ENCODE data around the gene FBN1. TPM values are rescaled to one million over a fixed set of nuclear protein-coding genes. Genes with fewer than 3 reads are reported as not detected.

Gene FBN1
- total RNA-seq (2014; rRNA removed; shearing (Covaris generic)), result 3.9 and 5.5 TPM in 2 replicates

- peak; percentile 87 for DNase-seq
- peak within 1 kb of the TSS; percentile 71 for H3K4me3 ChIP-seq (ENCODE audit: insufficient read depth, low read depth, low read length)
- H3K27me3 ChIP-seq (ENCODE audit: control insufficient read depth, insufficient read depth, low read length), result peaks cover 34% of the 10 kb centered on the region
- no peaks in the 10 kb centered on the region for H3K36me3 ChIP-seq (replicated peaks; ENCODE audit: control insufficient read depth, insufficient read depth, low read length)
Observed at GRCh38 chr15:48645558-48646330, at the start of gene FBN1. FBN1 (minus strand) TSS chr15:48645709; CDS start chr15:48644769, 940 bp downstream.

- Histone ChIP-seq H3K27me3 (ENCODE audit: control insufficient read depth, insufficient read depth, low read length) (no peaks in the 10 kb centered on the region), H3K4me3 (ENCODE audit: insufficient read depth, low read depth, low read length) (no peak overlapping the region), H3K36me3 (replicated peaks; ENCODE audit: control insufficient read depth, insufficient read depth, low read length) (no peaks in the 10 kb centered on the region)
- no peak for DNase-seq
Observed at GRCh38 chr15:48693484-48693883, 48.0 kb upstream of the FBN1 start.

GRCh38 chr15:48688493-48688892 is 43.0 kb upstream of the FBN1 start:
- no peaks in the 10 kb centered on the region for H3K36me3 ChIP-seq (replicated peaks; ENCODE audit: control insufficient read depth, insufficient read depth, low read length)
- H3K27me3 ChIP-seq (ENCODE audit: control insufficient read depth, insufficient read depth, low read length), result no peaks in the 10 kb centered on the region
- H3K4me3 ChIP-seq (ENCODE audit: insufficient read depth, low read depth, low read length), result no peak overlapping the region
- DNase-seq, result no peak

- no peaks in the 10 kb centered on the region for H3K27me3 ChIP-seq (ENCODE audit: control insufficient read depth, insufficient read depth, low read length)
- H3K36me3 ChIP-seq (replicated peaks; ENCODE audit: control insufficient read depth, insufficient read depth, low read length), result no peaks in the 10 kb centered on the region
- no peak overlapping the region for H3K4me3 ChIP-seq (ENCODE audit: insufficient read depth, low read depth, low read length)
- no peak for DNase-seq
Observed at GRCh38 chr15:48683991-48684765, 38.7 kb upstream of the FBN1 start.

- H3K27me3 ChIP-seq (ENCODE audit: control insufficient read depth, insufficient read depth, low read length), result no peaks in the 10 kb centered on the region
- no peak for DNase-seq
- H3K4me3 ChIP-seq (ENCODE audit: insufficient read depth, low read depth, low read length), result no peak overlapping the region
- no peaks in the 10 kb centered on the region for H3K36me3 ChIP-seq (replicated peaks; ENCODE audit: control insufficient read depth, insufficient read depth, low read length)
Observed at GRCh38 chr15:48682942-48683651, 37.6 kb upstream of the FBN1 start.

- no peak overlapping the region for H3K4me3 ChIP-seq (ENCODE audit: insufficient read depth, low read depth, low read length)
- DNase-seq, result no peak
Observed at GRCh38 chr15:48681353-48681752, 35.8 kb upstream of the FBN1 start.

GRCh38 chr15:48680841-48681240 is 35.3 kb upstream of the FBN1 start:
- DNase-seq, result no peak

More at GRCh38 chr15:48681353-48681752, 35.8 kb upstream of the FBN1 start:
- H3K36me3 ChIP-seq (replicated peaks; ENCODE audit: control insufficient read depth, insufficient read depth, low read length), result no peaks in the 10 kb centered on the region
- no peaks in the 10 kb centered on the region for H3K27me3 ChIP-seq (ENCODE audit: control insufficient read depth, insufficient read depth, low read length)

GRCh38 chr15:48679952-48680351 is 34.4 kb upstream of the FBN1 start:
- Histone ChIP-seq H3K4me3 (ENCODE audit: insufficient read depth, low read depth, low read length) (no peak overlapping the region), H3K36me3 (replicated peaks; ENCODE audit: control insufficient read depth, insufficient read depth, low read length) (no peaks in the 10 kb centered on the region), H3K27me3 (ENCODE audit: control insufficient read depth, insufficient read depth, low read length) (no peaks in the 10 kb centered on the region)
- DNase-seq, result no peak

More at GRCh38 chr15:48680841-48681240, 35.3 kb upstream of the FBN1 start:
- H3K27me3 ChIP-seq (ENCODE audit: control insufficient read depth, insufficient read depth, low read length), result no peaks in the 10 kb centered on the region
- H3K4me3 ChIP-seq (ENCODE audit: insufficient read depth, low read depth, low read length), result no peak overlapping the region
- no peaks in the 10 kb centered on the region for H3K36me3 ChIP-seq (replicated peaks; ENCODE audit: control insufficient read depth, insufficient read depth, low read length)

GRCh38 chr15:48678851-48679250 is 33.3 kb upstream of the FBN1 start:
- Histone ChIP-seq H3K4me3 (ENCODE audit: insufficient read depth, low read depth, low read length) (no peak overlapping the region), H3K36me3 (replicated peaks; ENCODE audit: control insufficient read depth, insufficient read depth, low read length) (no peaks in the 10 kb centered on the region), H3K27me3 (ENCODE audit: control insufficient read depth, insufficient read depth, low read length) (no peaks in the 10 kb centered on the region)
- DNase-seq, result no peak

GRCh38 chr15:48677821-48678220 is 32.3 kb upstream of the FBN1 start:
- no peak for DNase-seq
- H3K27me3 ChIP-seq (ENCODE audit: control insufficient read depth, insufficient read depth, low read length), result no peaks in the 10 kb centered on the region
- H3K4me3 ChIP-seq (ENCODE audit: insufficient read depth, low read depth, low read length), result no peak overlapping the region
- no peaks in the 10 kb centered on the region for H3K36me3 ChIP-seq (replicated peaks; ENCODE audit: control insufficient read depth, insufficient read depth, low read length)

- Histone ChIP-seq H3K4me3 (ENCODE audit: insufficient read depth, low read depth, low read length) (no peak overlapping the region), H3K36me3 (replicated peaks; ENCODE audit: control insufficient read depth, insufficient read depth, low read length) (no peaks in the 10 kb centered on the region), H3K27me3 (ENCODE audit: control insufficient read depth, insufficient read depth, low read length) (no peaks in the 10 kb centered on the region)
- no peak for DNase-seq
Observed at GRCh38 chr15:48675436-48675835, 29.9 kb upstream of the FBN1 start.

GRCh38 chr15:48674876-48675275 is 29.4 kb upstream of the FBN1 start:
- DNase-seq, result no peak
- no peaks in the 10 kb centered on the region for H3K27me3 ChIP-seq (ENCODE audit: control insufficient read depth, insufficient read depth, low read length)
- H3K36me3 ChIP-seq (replicated peaks; ENCODE audit: control insufficient read depth, insufficient read depth, low read length), result no peaks in the 10 kb centered on the region
- H3K4me3 ChIP-seq (ENCODE audit: insufficient read depth, low read depth, low read length), result no peak overlapping the region

- Histone ChIP-seq H3K27me3 (ENCODE audit: control insufficient read depth, insufficient read depth, low read length) (no peaks in the 10 kb centered on the region), H3K4me3 (ENCODE audit: insufficient read depth, low read depth, low read length) (no peak overlapping the region), H3K36me3 (replicated peaks; ENCODE audit: control insufficient read depth, insufficient read depth, low read length) (no peaks in the 10 kb centered on the region)
- DNase-seq, result no peak
Observed at GRCh38 chr15:48672206-48672605, 26.7 kb upstream of the FBN1 start.

- no peaks in the 10 kb centered on the region for H3K27me3 ChIP-seq (ENCODE audit: control insufficient read depth, insufficient read depth, low read length)
- H3K36me3 ChIP-seq (replicated peaks; ENCODE audit: control insufficient read depth, insufficient read depth, low read length), result no peaks in the 10 kb centered on the region
- no peak overlapping the region for H3K4me3 ChIP-seq (ENCODE audit: insufficient read depth, low read depth, low read length)
- DNase-seq, result no peak
Observed at GRCh38 chr15:48671103-48672022, 25.9 kb upstream of the FBN1 start.
